GM21737 (cell line): Measurements from ENCODE around the gene RAG2.

ENCODE experiments used
- ATAC-seq: cut with Tn5 transposase; IDR thresholded peaks from one replicate; pipeline ENCODE4 v1.9.1; 2021; ENCODE audit warnings: mild to moderate bottlenecking, moderate library complexity; ENCODE audit not compliant: unreplicated experiment

The RAG2 gene

DNA sequence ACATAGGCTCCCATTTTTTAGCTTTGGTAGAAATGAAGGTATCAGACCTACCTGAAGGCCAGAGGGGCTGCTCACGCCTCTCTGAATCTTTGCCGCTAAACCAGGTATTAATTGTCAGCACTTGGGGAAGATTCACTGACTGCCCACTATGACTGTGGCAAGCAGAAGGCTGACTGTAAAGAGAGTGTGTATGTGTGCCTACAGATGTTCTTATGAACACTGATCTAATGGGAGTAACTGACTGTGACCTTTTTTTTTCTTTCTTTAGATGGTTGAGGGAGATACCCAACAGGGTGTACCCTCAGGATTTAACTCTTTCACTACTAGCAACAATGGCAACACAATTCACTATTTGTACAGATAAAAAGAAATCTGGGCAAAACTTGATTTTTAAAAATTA, at the start of gene RAG2:
Gene RAG2 (minus strand): TSS at position 186 of the 400 bp plus-strand sequence. CDS start 4,068 bp downstream, outside the sequence.
- no peak for ATAC-seq

DNA sequence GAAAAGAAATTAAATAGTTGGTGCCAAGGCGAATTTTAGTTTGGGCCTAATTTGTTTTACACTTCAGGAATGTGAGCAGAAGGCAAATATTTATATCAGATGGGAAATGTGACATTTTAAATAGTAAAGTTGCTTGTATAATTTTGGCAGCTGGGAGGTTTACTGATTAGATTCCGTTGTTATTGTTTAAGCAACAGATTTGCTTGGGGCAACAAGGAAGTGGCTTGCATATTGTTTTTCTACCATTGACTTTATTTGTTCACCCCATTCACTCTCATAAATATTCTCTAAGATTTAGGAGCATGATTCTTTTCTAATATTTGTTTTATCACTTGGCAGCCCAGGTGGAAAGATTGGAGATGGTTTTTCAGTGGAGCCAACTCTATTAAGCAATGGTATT, 40.5 kb upstream of the RAG2 start:
- no peak for ATAC-seq

DNA sequence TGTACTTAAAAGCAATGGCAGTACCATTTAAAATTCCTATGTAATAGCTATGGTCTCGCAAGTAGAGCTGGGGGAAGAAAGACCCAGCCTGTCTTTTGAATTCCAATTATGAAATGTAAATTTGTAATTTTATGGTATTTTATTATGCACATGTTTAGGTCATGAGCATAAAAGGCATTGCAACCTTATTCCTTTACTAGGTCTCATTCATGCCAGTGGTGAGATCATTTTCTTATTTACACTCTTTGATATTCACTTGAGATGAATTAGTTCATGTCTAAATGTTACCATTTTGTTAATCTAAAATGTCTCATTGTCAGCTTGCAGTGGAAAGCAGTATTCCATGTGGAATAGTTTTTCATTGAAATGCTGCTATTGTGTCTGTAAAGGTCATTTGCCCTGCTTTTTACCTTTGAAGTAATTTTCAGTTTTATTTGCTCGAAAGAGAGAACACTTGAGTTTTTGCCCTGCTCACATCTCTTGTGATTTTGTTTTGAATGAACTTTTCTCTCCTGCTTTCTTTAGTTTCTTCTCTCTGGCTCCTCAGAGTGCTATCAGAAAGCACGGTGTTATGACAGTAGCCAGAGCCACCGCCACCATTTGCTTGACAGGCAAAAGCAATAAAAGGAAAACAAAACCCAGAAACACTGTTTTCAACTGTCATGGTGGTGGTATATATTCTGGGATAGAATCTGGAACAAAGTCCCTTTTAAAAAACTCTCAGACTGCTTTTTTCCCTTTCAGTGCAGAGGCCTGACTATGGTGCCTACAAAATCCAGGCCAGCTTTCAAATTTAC, 37.2 kb upstream of the RAG2 start:
- ATAC-seq, result no peak

- no peak for ATAC-seq
Measured at GRCh38 chr11:36631774-36632173, 33.7 kb upstream of the RAG2 start.

DNA sequence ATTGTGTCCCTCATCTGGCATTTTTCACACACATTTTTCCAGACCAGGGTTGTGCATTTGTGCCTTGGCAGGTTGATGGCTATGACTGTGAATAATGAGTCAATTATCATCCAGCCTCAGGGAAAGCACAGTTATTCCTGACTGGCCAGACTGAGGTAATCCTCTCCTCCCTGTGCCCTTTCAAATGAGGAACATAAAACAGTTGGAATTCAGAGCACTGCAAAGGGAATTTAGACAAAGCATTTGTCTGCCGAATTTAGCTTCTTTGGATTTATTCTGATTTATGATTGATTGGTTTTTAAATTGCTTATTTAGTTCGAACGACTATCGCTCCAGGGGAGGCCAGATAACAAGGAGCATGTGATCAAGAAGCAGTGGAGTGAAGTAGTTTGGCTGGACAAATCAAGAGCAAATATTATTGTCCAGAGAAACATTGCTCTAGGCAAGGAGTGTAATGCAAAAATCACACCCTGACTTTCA, 30.8 kb upstream of the RAG2 start:
- ATAC-seq, result no peak

GRCh38 chr11:36628141-36628540, 30.1 kb upstream of the RAG2 start:
- ATAC-seq, result no peak

- no peak for ATAC-seq
Measured at GRCh38 chr11:36627471-36627870, 29.4 kb upstream of the RAG2 start.

DNA sequence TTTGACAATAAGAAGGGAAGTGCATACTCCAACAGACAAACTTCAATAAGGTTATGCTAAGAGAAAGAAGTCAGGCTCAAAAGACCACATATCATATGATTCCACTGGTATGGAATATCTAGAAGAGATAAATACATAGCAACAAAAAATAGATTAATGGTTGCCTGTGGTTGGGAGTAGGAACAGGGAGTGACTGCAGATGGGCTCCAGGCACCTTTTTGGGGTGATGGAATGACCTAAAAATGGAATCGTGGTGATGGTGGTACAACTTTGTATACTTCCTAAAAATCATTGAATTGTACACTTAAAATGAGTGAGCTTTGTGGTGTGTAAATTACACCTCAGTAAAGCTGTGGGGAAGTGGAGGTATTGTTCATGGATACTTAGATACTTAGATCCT, 29.0 kb upstream of the RAG2 start:
- no peak for ATAC-seq

GRCh38 chr11:36623494-36623893, 25.5 kb upstream of the RAG2 start:
- ATAC-seq, result no peak

GRCh38 chr11:36622431-36623136, 24.5 kb upstream of the RAG2 start:
- no peak for ATAC-seq

GRCh38 chr11:36620246-36620645, 22.2 kb upstream of the RAG2 start:
- no peak for ATAC-seq

DNA sequence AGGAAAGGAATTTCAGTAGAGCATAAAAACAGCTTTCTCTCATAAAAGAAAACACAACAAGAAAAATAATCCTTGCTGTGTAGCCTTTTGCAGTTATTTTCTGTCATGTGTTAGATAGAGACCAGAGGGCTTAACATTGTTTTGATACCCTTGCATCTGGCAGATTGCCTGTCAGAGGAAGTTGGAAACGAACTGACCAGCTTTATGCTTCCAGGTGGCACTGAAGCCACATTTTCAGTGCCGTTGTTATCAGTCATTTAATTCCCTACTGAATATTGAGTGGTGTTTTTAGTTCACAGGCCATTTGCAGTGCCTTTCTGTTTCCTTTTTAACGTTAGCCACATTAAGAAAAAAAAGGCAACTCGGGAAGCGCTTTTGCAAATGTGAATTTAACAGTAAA, 21.5 kb upstream of the RAG2 start:
- ATAC-seq, result no peak

- no peak for ATAC-seq
Measured at GRCh38 chr11:36618363-36619047, 20.5 kb upstream of the RAG2 start.

DNA sequence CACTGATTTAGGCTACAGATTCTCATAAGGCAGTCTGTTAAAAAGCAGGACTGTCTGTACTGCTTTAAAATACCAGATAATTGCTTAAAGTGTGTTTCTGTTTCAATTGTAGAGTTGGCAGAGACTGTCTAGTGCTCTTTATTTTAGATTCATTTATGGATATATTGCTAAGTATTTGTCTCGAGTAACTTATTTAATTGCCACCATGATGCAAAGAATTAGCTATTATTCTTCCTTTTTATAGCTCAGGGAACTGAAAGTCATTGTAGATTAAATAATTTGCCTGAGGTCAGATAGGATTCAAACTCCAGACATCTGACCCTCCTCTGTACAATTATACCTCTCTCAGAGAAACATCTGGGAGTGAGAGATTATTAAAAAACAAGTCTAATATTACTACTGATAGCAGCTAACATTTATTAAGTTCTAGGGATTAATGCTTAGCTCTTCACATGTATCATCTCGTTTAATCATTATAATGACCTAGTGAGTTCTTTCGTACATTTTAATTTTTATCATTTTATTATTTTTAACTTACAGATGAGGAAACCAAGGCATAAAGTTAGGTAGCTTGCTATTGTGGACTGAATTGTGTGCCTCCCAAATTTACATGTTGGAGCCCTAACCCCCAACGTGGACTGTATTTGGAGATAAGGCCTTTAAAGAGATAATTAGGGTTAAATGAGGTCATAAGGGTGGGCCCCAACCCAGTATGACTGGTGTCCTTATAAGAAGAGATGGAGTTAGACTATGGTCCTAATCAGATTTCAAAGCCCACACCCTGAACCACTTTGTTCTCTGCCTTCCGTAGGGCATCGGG, 19.7 kb upstream of the RAG2 start:
- no peak for ATAC-seq

DNA sequence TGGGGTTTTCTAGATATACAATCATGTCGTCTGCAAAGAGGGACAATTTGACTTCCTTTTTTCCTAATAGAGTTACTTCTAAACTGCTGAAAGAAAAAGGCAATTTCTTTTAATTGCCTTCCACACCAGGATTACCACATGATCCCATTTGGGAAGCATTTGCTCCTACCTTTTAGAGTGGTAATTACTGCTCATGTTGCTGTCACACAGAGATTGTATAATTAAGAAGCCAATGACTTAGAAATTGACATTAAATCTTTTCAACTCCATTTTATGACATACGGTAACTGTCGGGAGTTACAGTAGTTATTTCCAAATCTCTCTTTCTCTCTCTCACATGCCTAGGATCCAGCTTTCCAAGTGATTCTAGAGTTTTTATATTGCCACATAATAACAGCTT, 17.8 kb upstream of the RAG2 start:
- no peak for ATAC-seq

GRCh38 chr11:36609383-36609782, 11.3 kb upstream of the RAG2 start:
- ATAC-seq, result no peak

- ATAC-seq, result no peak
Measured at GRCh38 chr11:36608491-36609199, 10.6 kb upstream of the RAG2 start.

- no peak for ATAC-seq
Measured at GRCh38 chr11:36605221-36606216, 7.5 kb upstream of the RAG2 start.

- ATAC-seq, result no peak
Measured at GRCh38 chr11:36602135-36602534, 4.1 kb upstream of the RAG2 start.
